Stomach smooth muscle (tissue), 2 donors: ENCODE measurements around the gene OAT.

Experiments
- H3K27ac ChIP-seq: one replicate; pipeline ENCODE4 v1.7.0; 2013; ENCODE audit warnings: mild to moderate bottlenecking, low read length, inconsistent platforms
- H3K27me3 ChIP-seq, 2 donors: one replicate each; pipeline ENCODE4 v1.7.0; 2013; ENCODE audit warnings: low read length in 2 of 2; ENCODE audit not compliant: insufficient read depth in 2 of 2, control insufficient read depth in 1 of 2
- H3K36me3 ChIP-seq, 2 donors: one replicate each; pipeline ENCODE4 v1.7.0; 2013; ENCODE audit warnings: low read length in 2 of 2; ENCODE audit not compliant: control insufficient read depth in 2 of 2, insufficient read depth in 2 of 2
- H3K4me1 ChIP-seq: one replicate; pipeline ENCODE4 v1.7.0; 2013; ENCODE audit warnings: low read length; ENCODE audit not compliant: control insufficient read depth, insufficient read depth
- H3K4me3 ChIP-seq, 2 donors: one replicate each; pipeline ENCODE4 v1.7.0; 2013; ENCODE audit warnings: low read length in 2 of 2
- H3K9ac ChIP-seq, 2 donors: one replicate each; pipeline ENCODE4 v1.7.0; 2013; ENCODE audit warnings: low read length in 2 of 2, mild to moderate bottlenecking in 1 of 2
- H3K9me3 ChIP-seq, 2 donors: one replicate each; pipeline ENCODE4 v1.7.0; 2013; ENCODE audit warnings: low read length in 2 of 2; ENCODE audit not compliant: control insufficient read depth in 2 of 2
- donor health status: healthy.
- donor health status: Pancreatic carcinoma.

The OAT gene

DNA sequence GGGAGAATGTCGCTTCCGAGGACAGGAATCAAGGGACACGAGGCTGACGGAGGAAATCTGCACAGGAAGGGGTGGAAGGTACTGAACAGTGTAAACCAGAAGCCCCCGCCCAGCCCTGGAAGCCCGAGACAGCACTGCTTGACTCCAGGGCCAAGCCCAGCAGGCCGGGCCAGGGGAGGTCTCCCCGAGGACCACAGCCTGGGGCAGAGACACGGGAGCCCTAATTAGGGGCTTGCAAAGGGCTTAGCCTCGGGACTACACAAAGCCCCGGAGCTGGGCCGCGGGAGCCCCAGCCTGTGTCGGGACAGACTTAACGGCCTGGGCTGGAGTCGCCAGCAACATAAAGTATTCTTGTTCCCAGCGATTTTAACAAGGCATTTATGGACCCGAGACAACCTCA, 50.8 kb downstream of the OAT start:
- no peaks in the 10 kb centered on the region for H3K36me3 ChIP-seq
- H3K4me1 ChIP-seq = no peaks in the 10 kb centered on the region
- H3K4me3 ChIP-seq = no peak overlapping the region
- H3K9ac ChIP-seq = no peak overlapping the region
- no peaks in the 10 kb centered on the region for H3K27me3 ChIP-seq
- H3K9me3 ChIP-seq = no peaks in the 10 kb centered on the region
- no peak overlapping the region for H3K27ac ChIP-seq

DNA sequence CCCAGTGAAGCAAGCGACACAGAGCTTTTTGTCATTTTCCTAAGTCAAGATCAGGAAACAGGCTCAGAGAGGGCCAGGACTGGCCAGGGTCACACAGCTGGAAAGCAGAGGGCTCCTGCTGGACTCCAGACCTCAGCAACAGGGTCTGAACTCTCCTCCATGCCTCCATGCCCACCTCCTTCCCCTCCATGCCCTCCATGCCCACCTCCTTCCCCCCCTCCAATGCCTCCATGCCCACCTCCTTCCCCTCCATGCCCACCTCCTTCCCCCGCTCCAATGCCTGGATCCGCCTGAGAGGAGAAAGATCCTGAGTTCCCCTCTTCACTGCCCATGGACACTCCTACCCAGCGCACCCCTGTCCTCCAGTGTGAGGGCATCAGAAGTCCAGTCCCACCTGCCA, 51.3 kb downstream of the OAT start:
- Histone ChIP-seq H3K9ac (no peak overlapping the region), H3K27ac (no peak overlapping the region), H3K4me1 (no peaks in the 10 kb centered on the region), H3K9me3 (no peaks in the 10 kb centered on the region), H3K4me3 (no peak overlapping the region), H3K36me3 (no peaks in the 10 kb centered on the region), H3K27me3 (no peaks in the 10 kb centered on the region)

DNA sequence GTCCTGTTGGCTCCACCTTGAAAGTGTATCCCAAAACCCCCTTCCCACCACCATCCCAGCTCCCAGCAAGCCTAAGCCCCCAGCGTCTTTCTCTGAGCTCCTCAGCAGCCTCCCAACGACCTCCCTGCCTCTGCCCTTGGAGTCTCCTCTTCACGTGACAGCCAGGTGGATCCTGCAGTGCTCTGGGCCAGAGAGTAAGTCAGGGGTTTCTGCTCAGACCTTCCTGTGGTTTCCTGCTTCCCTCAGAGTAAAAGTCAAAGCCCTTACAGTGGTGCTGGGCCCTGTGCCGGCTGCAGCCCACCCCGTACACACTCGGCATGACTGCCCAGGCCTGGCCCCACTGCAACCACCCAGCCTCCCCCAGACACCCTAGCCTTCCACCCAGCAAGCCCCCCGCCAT, 51.9 kb downstream of the OAT start:
- Histone ChIP-seq H3K4me1 (no peaks in the 10 kb centered on the region), H3K9me3 (no peaks in the 10 kb centered on the region), H3K4me3 (no peak overlapping the region), H3K9ac (no peak overlapping the region), H3K27me3 (no peaks in the 10 kb centered on the region), H3K36me3 (no peaks in the 10 kb centered on the region), H3K27ac (no peak overlapping the region)

DNA sequence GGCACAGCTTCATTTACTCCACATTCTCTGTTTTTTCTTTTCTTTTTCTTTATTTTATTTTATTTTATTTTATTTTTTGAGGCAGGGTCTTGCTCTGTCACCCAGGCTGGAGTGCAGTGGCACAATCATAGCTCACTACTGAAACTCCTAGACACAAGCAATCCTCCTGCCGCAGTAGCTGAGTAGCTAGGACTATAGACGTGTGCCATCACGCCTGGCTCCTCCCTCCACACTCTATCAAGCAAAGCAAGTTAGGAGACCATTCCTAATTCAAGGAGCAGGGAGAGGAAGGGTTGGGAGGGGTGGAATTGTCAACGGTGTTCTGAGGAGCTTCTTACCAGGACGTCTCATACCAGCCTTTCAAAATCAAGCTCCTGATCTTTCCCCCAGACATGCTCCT, 52.4 kb downstream of the OAT start:
- Histone ChIP-seq H3K9me3 (no peaks in the 10 kb centered on the region), H3K27ac (no peak overlapping the region), H3K4me1 (no peaks in the 10 kb centered on the region)

DNA sequence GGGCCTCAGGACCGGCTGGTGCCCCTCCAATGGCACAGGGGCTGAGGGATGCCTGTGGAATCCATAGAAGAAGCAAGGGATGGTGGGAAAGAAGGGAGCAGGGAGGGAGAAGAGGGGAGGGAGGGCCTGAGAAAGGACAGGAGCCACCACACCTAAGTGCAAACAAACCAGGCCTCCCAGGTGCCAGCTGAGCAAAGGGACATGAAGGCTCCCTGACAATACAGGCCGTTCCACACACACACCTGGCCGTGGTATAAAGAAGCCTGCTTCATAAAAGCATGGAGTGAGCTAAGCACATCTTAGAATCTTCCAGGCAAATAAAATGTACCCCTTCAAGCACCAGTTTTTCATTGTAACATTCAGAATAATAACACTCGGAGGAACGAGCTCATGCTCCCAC, 54.0 kb downstream of the OAT start:
- Histone ChIP-seq H3K4me3 (no peak overlapping the region), H3K36me3 (no peaks in the 10 kb centered on the region), H3K27me3 (no peaks in the 10 kb centered on the region), H3K4me1 (no peaks in the 10 kb centered on the region), H3K27ac (no peak overlapping the region), H3K9ac (no peak overlapping the region), H3K9me3 (peaks cover 0 to 3% of the 10 kb centered on the region in 2 donors)

More for the DNA sequence above, 52.4 kb downstream of the OAT start:
- Histone ChIP-seq H3K36me3 (no peaks in the 10 kb centered on the region), H3K27me3 (no peaks in the 10 kb centered on the region), H3K9ac (no peak overlapping the region), H3K4me3 (no peak overlapping the region)

DNA sequence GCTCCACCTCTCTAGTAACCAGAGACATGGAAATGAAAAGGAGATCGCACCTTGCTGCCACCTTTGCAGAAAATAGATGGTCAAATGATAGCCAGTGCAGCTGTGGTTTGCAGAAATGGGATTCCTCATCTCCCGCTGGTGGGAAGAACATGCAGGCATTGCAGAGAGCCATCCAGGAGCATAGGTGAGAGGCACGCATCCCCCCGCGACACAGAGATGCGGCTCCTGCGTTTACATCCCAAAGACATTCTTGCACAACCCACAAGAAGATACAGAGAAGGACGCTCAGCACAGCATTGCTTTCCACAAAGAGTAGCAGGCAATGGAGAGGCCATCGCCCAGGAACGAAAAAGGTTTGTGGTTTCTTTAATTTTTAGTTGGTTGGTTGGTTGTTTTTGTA, 56.2 kb downstream of the OAT start:
- Histone ChIP-seq H3K4me1 (no peaks in the 10 kb centered on the region), H3K9me3 (peaks cover 0 to 5% of the 10 kb centered on the region in 2 donors), H3K27ac (no peak overlapping the region), H3K36me3 (no peaks in the 10 kb centered on the region), H3K9ac (no peak overlapping the region), H3K27me3 (no peaks in the 10 kb centered on the region), H3K4me3 (no peak overlapping the region)

DNA sequence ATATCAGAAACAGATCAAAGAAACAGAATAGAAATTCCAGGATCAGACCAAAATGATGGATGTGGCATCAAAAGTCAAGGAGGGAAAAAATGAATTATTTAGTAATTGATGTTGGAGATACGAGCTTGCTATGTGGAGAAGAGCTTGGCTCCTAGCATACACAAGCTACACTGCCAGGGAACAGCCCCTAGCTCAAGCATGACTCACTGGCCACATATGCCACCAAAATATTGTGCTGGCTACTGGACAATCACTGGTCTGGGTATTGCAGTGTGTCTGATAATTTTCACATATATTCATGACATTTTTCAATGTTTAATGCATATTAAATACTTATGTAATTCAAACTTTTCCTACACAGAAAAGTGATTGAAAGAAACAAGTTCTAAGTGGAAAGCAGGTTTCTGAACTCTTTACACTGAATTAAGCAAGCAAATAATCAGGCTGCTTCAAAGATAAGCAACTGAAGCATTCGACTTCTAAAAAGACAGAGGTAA, 59.3 kb downstream of the OAT start:
- Histone ChIP-seq H3K4me1 (peaks cover 6% of the 10 kb centered on the region), H3K9ac (no peak overlapping the region), H3K27ac (no peak overlapping the region), H3K4me3 (no peak overlapping the region), H3K9me3 (peaks cover 0 to 5% of the 10 kb centered on the region in 2 donors), H3K36me3 (no peaks in the 10 kb centered on the region), H3K27me3 (no peaks in the 10 kb centered on the region)

DNA sequence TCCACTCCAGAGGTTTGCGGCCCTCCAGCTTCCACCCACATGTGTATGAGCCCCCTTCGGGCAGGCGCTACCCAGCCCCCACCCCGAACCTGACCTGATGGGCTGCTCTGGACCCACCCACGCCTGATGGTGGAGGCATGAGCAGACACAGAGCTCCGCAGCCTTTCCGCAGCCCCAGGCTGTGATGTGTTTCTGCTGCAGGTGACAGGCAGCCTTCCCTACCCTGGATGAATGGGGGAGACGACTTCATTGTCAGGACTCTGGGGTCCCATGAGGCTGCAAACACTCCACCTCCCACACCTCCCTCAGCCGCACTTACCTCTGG, 61.2 kb downstream of the OAT start:
- H3K4me3 ChIP-seq = no peak overlapping the region
- no peak overlapping the region for H3K9ac ChIP-seq
- no peaks in the 10 kb centered on the region for H3K36me3 ChIP-seq
- peaks cover 0 to 5% of the 10 kb centered on the region in 2 donors for H3K9me3 ChIP-seq
- peaks cover 7% of the 10 kb centered on the region for H3K4me1 ChIP-seq
- H3K27ac ChIP-seq = no peak overlapping the region
- H3K27me3 ChIP-seq = no peaks in the 10 kb centered on the region

DNA sequence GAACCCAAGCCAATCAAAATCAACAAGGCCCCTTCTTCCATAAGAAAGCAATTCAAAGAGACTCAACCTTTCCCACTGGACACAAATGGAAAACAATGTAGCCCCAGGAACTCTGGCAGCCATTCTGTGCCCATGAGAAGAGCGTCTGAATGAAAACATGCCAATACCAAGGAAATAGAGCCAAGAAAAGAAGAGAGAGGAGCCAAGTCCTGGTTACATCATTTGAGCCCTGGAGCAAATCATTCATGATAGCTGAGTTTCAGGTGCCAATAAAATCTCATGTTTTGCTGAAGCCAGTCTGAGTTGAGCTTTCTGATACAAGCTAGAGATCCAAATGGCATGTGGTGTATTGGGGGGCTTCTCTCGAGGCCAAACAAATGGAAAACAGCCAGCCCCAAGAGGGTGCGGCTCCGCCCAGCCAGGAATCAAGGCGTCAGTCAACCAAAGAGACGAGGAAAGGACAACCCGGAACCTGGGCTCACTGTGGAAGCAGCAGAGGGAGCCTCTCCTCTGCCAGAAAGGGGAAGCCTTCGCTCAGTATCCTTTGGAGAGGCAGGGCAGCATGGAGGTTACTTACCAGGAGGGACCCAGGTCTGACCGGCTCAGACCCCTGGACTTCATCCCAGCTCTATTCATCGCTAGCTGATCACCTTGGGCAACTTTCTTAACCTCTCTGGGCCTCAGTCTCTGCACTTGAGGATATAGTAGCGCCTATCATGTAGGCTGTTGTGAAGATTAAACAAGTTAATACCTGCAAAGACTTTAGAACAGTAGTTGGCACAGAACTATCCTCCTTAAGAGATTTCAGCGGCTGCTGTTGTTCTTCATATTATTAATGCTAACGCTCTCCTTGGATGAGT, 61.8 kb downstream of the OAT start:
- Histone ChIP-seq H3K9ac (no peak overlapping the region), H3K27ac (no peak overlapping the region)

DNA sequence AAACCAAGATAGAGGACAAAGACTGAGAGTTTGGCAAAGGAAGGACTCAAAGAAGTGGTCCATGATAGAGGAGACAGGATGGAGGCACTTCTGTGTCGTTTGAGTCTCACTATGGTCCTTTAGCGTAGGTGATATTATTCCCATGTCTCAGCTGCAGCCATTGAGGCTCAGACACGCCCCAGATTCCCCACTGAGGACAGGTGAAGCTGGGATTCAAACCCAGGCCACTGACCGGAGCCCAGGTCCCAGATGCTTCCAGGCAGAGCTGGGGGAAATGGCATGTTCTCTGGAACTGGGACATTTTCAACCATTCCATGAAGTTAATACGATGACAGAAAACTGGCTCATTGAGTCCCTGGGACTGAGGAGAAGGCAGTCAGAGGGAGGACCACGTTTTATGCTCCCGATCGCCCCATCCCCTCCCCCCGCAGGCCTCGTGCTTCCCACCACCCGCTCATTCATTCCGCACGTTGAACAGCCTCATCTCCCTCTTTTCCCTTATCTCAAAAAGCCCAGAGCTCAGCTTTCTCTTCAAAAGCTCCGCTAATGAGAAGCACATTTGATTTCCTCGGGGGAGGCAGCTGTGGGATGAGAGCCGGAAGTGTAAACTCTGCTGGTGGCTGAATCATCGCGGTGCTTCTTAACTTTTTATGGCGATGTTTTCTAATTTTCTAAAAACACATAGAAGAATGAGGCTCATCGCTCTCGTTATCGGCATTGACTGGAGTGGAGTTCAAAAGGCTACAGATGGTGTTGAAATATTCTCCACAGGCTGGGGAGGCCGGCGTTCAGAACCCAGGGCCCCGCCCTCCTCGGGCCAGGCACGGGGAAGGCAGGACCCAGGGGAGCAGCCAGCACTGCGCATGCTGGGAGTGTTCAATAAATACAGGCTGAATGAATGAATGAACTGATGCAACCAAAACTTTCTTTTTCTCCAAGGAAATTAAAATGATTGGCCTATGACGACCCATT, 64.0 kb downstream of the OAT start:
- Histone ChIP-seq H3K9ac (peak overlapping the region in 1 of 2 donors; percentile 20), H3K36me3 (no peaks in the 10 kb centered on the region), H3K4me3 (peak overlapping the region; percentile 57 to 61), H3K4me1 (peaks cover 7% of the 10 kb centered on the region), H3K27me3 (no peaks in the 10 kb centered on the region), H3K9me3 (peaks cover 0 to 2% of the 10 kb centered on the region in 2 donors), H3K27ac (no peak overlapping the region)

More for the DNA sequence above, 61.8 kb downstream of the OAT start:
- no peaks in the 10 kb centered on the region for H3K27me3 ChIP-seq
- H3K4me1 ChIP-seq = peaks cover 7% of the 10 kb centered on the region
- H3K4me3 ChIP-seq = no peak overlapping the region
- H3K9me3 ChIP-seq = peaks cover 0 to 5% of the 10 kb centered on the region in 2 donors
- H3K36me3 ChIP-seq = no peaks in the 10 kb centered on the region
